ENCODE data around the gene UVSSA.

UVSSA gene

GRCh38 chr4:1349359-1350168 is 2.6 kb downstream of the UVSSA start:
- Histone ChIP-seq H3K4me1 (ENCODE audit: control insufficient read depth, insufficient read depth, low read length) (no peaks in the 10 kb centered on the region), H3K9ac (ENCODE audit: low read depth, low read length) (no peak overlapping the region), H3K9me3 (ENCODE audit: control insufficient read depth, insufficient read depth, low read length) (no peaks in the 10 kb centered on the region), H3K36me3 (ENCODE audit: control insufficient read depth, insufficient read depth, low read length) (peaks cover 31% of the 10 kb centered on the region), H3K27me3 (ENCODE audit: control insufficient read depth, insufficient read depth, low read length) (no peaks in the 10 kb centered on the region), H3K4me3 (ENCODE audit: low read depth, low read length) (no peak overlapping the region)

- Histone ChIP-seq H3K4me1 (ENCODE audit: control insufficient read depth, insufficient read depth, low read length) (no peaks in the 10 kb centered on the region), H3K4me3 (ENCODE audit: low read depth, low read length) (no peak overlapping the region), H3K36me3 (ENCODE audit: control insufficient read depth, insufficient read depth, low read length) (peaks cover 35% of the 10 kb centered on the region), H3K9me3 (ENCODE audit: control insufficient read depth, insufficient read depth, low read length) (no peaks in the 10 kb centered on the region), H3K9ac (ENCODE audit: low read depth, low read length) (no peak overlapping the region), H3K27me3 (ENCODE audit: control insufficient read depth, insufficient read depth, low read length) (no peaks in the 10 kb centered on the region)
Measured at GRCh38 chr4:1350169-1350520, 3.1 kb downstream of the UVSSA start.

GRCh38 chr4:1351854-1352566 is 5.0 kb downstream of the UVSSA start:
- H3K4me1 ChIP-seq (ENCODE audit: control insufficient read depth, insufficient read depth, low read length) = no peaks in the 10 kb centered on the region
- H3K36me3 ChIP-seq (ENCODE audit: control insufficient read depth, insufficient read depth, low read length) = peaks cover 47% of the 10 kb centered on the region
- no peaks in the 10 kb centered on the region for H3K27me3 ChIP-seq (ENCODE audit: control insufficient read depth, insufficient read depth, low read length)
- no peak overlapping the region for H3K9ac ChIP-seq (ENCODE audit: low read depth, low read length)
- H3K9me3 ChIP-seq (ENCODE audit: control insufficient read depth, insufficient read depth, low read length) = no peaks in the 10 kb centered on the region
- no peak overlapping the region for H3K4me3 ChIP-seq (ENCODE audit: low read depth, low read length)

GRCh38 chr4:1352567-1352900 is 5.5 kb downstream of the UVSSA start:
- Histone ChIP-seq H3K36me3 (ENCODE audit: control insufficient read depth, insufficient read depth, low read length) (peaks cover 48% of the 10 kb centered on the region), H3K4me1 (ENCODE audit: control insufficient read depth, insufficient read depth, low read length) (no peaks in the 10 kb centered on the region), H3K4me3 (ENCODE audit: low read depth, low read length) (no peak overlapping the region), H3K27me3 (ENCODE audit: control insufficient read depth, insufficient read depth, low read length) (no peaks in the 10 kb centered on the region), H3K9me3 (ENCODE audit: control insufficient read depth, insufficient read depth, low read length) (no peaks in the 10 kb centered on the region), H3K9ac (ENCODE audit: low read depth, low read length) (no peak overlapping the region)

GRCh38 chr4:1353186-1354055 is 6.4 kb downstream of the UVSSA start:
- Histone ChIP-seq H3K9me3 (ENCODE audit: control insufficient read depth, insufficient read depth, low read length) (no peaks in the 10 kb centered on the region), H3K4me1 (ENCODE audit: control insufficient read depth, insufficient read depth, low read length) (no peaks in the 10 kb centered on the region), H3K9ac (ENCODE audit: low read depth, low read length) (no peak overlapping the region), H3K27me3 (ENCODE audit: control insufficient read depth, insufficient read depth, low read length) (no peaks in the 10 kb centered on the region), H3K36me3 (ENCODE audit: control insufficient read depth, insufficient read depth, low read length) (peaks cover 55% of the 10 kb centered on the region), H3K4me3 (ENCODE audit: low read depth, low read length) (no peak overlapping the region)

- Histone ChIP-seq H3K4me3 (ENCODE audit: low read depth, low read length) (no peak overlapping the region), H3K36me3 (ENCODE audit: control insufficient read depth, insufficient read depth, low read length) (peaks cover 57% of the 10 kb centered on the region), H3K27me3 (ENCODE audit: control insufficient read depth, insufficient read depth, low read length) (no peaks in the 10 kb centered on the region), H3K9ac (ENCODE audit: low read depth, low read length) (no peak overlapping the region), H3K4me1 (ENCODE audit: control insufficient read depth, insufficient read depth, low read length) (no peaks in the 10 kb centered on the region), H3K9me3 (ENCODE audit: control insufficient read depth, insufficient read depth, low read length) (no peaks in the 10 kb centered on the region)
Measured at GRCh38 chr4:1354136-1354982, 7.4 kb downstream of the UVSSA start.

- H3K9me3 ChIP-seq (ENCODE audit: control insufficient read depth, insufficient read depth, low read length) = no peaks in the 10 kb centered on the region
- no peaks in the 10 kb centered on the region for H3K27me3 ChIP-seq (ENCODE audit: control insufficient read depth, insufficient read depth, low read length)
- H3K36me3 ChIP-seq (ENCODE audit: control insufficient read depth, insufficient read depth, low read length) = peaks cover 52% of the 10 kb centered on the region
- no peaks in the 10 kb centered on the region for H3K4me1 ChIP-seq (ENCODE audit: control insufficient read depth, insufficient read depth, low read length)
- H3K9ac ChIP-seq (ENCODE audit: low read depth, low read length) = no peak overlapping the region
- H3K4me3 ChIP-seq (ENCODE audit: low read depth, low read length) = no peak overlapping the region
Measured at GRCh38 chr4:1354983-1355275, 7.9 kb downstream of the UVSSA start.

GRCh38 chr4:1355378-1355777 is 8.4 kb downstream of the UVSSA start:
- Histone ChIP-seq H3K9me3 (ENCODE audit: control insufficient read depth, insufficient read depth, low read length) (no peaks in the 10 kb centered on the region), H3K4me1 (ENCODE audit: control insufficient read depth, insufficient read depth, low read length) (no peaks in the 10 kb centered on the region), H3K36me3 (ENCODE audit: control insufficient read depth, insufficient read depth, low read length) (peaks cover 48% of the 10 kb centered on the region), H3K27me3 (ENCODE audit: control insufficient read depth, insufficient read depth, low read length) (no peaks in the 10 kb centered on the region), H3K9ac (ENCODE audit: low read depth, low read length) (no peak overlapping the region), H3K4me3 (ENCODE audit: low read depth, low read length) (no peak overlapping the region)

GRCh38 chr4:1356181-1356998 is 9.4 kb downstream of the UVSSA start:
- Histone ChIP-seq H3K36me3 (ENCODE audit: control insufficient read depth, insufficient read depth, low read length) (peaks cover 43% of the 10 kb centered on the region), H3K4me3 (ENCODE audit: low read depth, low read length) (no peak overlapping the region), H3K27me3 (ENCODE audit: control insufficient read depth, insufficient read depth, low read length) (no peaks in the 10 kb centered on the region), H3K9ac (ENCODE audit: low read depth, low read length) (no peak overlapping the region), H3K9me3 (ENCODE audit: control insufficient read depth, insufficient read depth, low read length) (no peaks in the 10 kb centered on the region), H3K4me1 (ENCODE audit: control insufficient read depth, insufficient read depth, low read length) (no peaks in the 10 kb centered on the region)

GRCh38 chr4:1357356-1358248 is 10.6 kb downstream of the UVSSA start:
- H3K9me3 ChIP-seq (ENCODE audit: control insufficient read depth, insufficient read depth, low read length) = no peaks in the 10 kb centered on the region
- peaks cover 37% of the 10 kb centered on the region for H3K36me3 ChIP-seq (ENCODE audit: control insufficient read depth, insufficient read depth, low read length)
- no peaks in the 10 kb centered on the region for H3K27me3 ChIP-seq (ENCODE audit: control insufficient read depth, insufficient read depth, low read length)

More at GRCh38 chr4:1357356-1358248, 10.6 kb downstream of the UVSSA start:
- Histone ChIP-seq H3K4me1 (ENCODE audit: control insufficient read depth, insufficient read depth, low read length) (no peaks in the 10 kb centered on the region), H3K4me3 (ENCODE audit: low read depth, low read length) (no peak overlapping the region), H3K9ac (ENCODE audit: low read depth, low read length) (no peak overlapping the region)
